HG02943 (cell line): ENCODE measurements around the gene GDF7.

Experiments used
- ATAC-seq: cut with Tn5 transposase; IDR thresholded peaks from one replicate; pipeline ENCODE4 v1.9.1; 2021; ENCODE audit warnings: mild to moderate bottlenecking, low read depth, moderate library complexity; ENCODE audit not compliant: unreplicated experiment

Gene GDF7

DNA sequence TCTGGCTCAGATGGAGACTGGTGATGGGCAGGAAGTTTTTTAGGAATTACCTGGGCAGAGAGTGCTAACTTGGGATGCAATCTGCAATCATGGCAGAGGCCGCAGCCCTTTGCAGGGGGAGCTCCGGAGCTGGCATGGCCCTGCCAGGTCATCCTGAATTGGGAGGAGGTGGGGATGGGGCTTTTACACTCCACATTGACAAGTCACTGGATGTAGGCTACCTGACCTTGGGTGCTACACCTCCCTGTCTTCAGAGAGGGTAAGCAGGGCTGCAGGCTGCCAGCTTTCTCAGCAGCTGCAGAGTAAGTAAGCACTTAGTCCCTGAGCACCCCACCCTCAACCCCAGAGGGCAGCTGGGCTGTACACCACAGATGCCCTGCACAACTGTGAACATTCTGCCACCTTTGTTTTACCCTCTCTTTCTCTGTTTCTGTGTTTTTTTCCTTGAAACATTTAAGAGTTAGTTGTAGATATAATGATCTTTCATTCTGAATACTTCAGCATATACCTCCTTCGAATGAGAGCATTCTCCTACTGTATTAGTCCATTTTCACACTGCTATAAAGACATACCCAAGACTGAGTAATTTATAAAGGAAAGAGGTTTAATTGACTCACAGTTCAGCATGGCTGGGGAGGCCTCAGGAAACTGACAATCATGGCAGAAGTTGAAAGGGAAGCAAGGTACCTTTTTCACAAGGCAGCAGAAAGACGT lies 9.3 kb upstream of the GDF7 start:
- no peak for ATAC-seq

DNA sequence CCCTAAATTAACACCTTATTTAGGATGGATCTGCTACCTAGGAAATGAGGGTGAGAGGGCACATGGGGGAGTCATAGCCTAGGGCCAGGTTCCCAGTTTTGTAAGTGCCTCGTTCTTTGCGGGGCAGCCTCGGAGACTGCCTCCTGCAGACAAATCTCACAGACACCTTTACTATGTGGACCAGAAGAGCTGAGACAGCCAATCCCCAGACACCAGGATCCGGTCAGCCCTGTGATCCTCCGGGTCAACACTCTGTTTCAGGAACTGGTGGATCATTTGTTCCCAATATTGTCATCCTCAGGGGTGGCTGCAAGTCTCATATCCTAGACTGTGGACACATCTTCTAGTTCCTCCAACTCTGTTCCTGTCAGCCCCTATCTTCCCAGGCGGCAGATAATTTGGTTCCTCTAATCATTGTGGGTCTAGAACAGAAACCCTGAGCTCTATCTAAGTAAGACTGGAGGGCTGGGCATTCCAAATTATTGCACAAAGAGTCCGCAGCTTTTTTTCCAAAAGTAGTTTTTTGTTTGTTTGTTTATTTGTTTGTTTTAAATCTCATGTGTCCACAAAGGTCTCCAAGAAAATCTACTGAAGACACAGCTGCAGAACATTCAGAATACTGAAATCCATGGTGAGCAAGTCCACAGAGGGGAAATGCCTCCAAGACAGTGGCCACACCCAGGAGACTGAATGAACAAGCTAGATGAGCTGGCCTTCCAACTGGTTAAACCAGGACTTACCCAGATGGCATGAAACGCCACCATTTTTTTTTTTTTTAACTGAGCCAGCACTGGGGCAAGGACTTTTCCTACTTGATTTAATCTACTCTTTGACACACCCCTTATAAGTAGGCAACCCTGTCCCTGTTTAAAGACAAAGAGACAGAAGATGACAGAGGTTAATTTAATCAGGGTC lies 6.2 kb upstream of the GDF7 start:
- no peak for ATAC-seq

DNA sequence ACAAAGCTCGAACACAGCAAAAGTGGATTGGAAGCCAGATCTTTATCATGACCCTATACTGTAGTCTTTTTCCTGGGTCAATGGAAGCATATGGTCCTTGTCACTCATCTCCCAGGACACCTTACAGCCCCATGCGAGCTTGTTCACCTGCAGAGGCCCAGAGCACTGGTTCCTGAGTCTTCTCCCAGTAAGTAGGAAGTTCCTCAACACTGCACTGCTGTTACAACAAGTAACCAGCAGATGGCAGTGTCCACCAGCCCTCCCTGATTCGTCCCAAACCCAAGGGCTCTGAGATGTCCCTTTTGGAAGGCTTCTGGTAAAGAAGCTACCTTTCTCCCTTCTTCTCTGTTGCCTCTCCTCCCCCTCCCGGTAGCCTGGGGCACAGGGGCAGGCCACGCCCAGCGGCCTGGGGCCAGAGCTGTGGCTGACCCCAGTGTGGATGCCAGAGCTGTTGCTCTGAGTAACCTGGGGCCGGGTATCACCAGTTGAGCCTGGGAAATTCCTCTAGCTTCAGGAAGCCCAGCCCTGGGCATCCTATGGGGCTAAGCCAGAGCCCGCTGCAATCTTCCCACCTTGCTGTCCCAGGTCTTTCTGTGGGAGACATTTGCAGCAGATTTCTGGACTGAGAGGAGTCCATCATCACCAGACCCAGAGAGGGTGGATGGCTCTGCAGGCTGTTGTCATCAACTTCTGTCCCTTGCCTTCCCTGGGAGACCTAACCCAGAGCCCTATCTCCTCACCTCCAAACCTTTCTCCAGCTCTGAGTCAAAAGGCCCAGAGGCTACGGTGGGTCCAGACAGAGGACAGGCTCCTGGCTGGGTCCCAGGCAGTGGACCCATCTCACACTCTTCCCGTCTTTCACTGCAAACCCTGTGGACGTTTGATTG lies 5.3 kb upstream of the GDF7 start:
- peak; percentile 46 for ATAC-seq

DNA sequence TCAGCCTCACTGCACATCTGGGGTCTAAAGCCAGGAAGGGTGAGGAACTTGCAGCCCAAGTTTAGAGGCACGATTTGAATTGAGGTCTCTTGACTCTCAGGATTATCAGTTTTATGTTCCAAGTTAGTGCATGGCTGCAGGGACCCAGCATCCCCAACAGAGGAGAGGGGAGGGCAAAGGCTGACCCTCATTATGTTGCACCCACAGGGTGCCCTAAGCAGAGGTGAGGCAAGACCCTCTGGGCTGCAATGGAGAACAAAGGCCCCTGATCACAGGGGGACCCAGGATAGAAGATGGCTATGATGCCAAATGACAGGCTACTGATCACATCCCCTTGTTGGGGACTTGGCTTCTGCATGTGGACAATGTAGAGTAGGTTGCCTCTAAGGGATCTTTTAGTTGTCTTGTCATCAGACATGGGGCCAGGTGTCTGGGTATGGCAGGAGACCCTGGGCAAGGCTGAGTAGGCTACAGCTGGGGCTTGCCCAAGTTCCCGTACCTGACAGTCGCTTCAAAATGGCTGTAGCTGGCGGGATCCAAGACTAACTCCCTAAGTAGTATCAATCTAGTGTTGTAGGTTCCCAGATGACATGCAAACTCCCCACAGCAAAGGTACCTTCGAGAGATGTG lies 4.5 kb upstream of the GDF7 start:
- ATAC-seq: no peak

DNA sequence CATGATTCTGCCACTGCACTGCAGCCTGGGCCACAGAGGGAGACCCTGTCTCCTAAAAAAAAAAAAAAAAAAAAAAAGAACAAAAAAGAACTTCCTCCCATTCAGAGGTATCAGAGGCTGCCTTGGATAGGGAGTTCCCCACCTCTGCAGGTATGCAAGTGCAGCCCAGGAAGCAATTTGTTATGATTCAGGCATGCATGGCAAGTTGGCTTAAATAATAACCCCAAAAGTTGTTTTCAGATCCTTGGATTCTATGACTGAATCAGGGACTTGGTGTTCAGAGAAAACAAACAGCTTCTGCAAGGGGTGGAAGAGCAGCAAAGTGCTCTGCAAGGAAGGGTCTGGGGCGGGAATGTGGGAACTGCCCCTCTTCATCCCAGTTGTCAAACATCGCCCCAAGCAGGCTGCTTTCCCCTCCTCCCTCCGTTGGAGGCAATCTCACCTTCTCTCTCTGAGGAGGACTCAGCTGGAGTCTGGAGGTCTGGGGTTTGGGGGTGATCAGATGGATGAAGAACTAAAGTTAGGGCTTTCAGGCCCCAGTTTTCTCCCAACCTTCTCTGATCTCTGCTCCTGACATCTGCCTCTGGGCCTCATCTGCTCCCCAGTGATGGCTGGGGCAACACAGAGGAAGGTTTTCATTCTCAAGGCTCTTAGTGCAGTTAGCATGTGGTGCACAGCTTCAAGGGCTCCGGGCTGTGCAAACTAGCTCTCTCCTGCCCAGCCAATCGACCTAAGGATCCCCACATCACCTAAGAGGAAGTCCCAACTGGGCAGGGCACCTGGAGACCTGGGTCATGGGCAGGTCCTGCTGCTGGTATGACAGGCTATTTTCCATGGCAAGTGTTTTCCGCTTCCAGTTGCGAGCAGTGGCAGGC lies 3.5 kb upstream of the GDF7 start:
- ATAC-seq: no peak

DNA sequence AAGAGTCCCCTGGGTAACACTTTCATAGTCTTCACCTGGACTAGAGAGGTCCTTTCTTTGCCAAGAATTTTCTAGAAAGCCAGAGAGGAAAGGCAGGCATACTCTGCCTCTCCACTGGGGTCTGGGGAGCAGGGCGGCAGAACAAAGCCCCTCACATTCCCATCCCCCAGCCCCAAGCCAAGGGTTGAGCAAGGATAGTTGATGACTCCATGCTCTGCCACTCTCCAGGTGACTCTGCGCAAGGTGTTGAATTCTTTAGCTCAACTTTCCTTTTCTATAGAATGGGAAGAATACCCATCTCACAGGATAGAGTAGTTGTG lies 2.9 kb upstream of the GDF7 start:
- no peak for ATAC-seq

DNA sequence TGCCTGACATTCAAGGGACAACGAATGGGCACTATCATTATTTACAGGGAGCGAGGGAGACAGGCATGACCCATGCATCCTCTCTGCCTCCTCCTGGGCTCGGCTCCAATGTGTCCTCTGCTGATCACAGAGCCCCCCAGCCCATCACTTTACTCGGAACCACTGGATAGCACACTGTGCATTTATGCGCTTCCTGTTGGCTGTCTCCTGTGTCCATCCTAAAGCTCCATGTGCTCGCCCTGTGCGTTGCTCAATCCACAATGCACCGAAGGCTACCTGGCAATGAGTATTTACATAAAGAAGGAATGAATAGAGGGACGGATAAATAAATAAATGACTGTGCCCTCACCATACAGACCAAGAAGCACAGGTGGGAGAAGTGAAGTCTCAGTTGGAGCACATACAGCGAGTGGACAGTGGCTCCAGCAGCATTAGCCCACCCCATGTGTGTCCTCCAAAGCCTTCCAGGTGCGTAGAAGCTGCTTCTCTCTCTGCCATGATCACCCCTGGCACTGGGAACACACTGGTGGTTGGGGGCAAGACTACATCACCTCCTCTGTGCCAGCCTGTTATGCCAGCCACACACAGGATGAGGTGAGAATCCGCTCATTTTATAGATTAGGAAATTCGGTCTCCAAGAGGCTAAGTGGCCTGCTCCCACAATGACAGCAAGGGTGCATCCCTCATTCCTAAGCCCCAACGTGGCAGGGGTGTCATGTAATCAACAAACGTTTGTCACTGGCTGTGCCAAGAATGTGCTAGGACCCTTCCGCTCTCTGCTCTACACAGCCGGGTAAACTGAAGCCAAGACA lies 2.3 kb upstream of the GDF7 start:
- ATAC-seq: no peak

DNA sequence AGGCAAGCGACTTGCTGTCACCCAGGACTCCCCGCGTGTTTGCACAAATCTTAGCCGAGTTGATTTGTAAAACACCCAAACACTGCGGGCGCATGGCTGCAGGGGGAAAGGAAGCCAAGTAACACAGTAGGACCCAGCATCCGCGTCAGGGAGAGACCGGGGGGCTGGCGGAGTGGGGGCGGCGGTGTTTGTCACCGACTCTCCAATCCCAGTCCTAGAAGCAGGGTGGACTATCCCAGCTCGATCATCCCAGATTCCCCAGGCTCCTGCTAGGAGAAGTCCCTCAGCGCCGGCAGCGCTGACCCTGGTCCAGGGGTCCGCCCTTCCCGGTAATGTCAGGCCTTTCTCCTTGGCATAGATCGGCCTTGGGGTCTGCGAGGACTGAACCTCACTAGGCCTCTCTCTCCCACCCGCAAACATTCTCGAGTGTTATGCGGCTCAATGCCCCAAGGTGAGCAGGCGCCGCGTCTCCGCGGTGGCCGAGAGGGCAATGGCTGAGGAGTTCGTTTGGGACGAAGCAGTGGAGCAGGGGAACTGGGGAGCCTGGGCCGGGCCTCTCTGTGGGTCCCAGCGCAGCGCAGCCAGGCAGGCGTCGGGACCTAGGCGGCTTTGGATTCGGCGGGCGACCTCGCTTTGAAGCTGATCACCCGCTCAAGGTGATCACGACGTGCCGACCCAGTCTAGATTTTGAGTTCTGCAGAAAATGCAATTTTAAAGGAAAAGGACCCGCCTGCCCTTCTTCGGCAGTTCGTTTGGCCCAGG lies 1.5 kb upstream of the GDF7 start:
- no peak for ATAC-seq

DNA sequence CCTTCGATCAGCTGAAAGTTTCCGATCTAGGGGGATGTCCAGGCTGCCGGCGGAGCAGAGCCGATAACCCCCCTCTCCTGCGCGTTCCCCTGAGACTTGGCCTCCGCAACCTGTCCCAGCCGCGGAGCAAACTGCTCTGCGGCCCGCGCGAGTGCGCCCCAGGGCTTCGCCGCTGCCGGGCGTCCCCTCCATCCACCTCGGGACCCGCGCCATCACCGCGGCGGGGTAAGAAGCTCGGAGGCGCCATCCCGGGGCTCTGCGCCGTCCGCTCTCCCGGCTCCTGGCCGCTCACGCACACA lies 990 bp upstream of the GDF7 start:
- ATAC-seq: no peak

DNA sequence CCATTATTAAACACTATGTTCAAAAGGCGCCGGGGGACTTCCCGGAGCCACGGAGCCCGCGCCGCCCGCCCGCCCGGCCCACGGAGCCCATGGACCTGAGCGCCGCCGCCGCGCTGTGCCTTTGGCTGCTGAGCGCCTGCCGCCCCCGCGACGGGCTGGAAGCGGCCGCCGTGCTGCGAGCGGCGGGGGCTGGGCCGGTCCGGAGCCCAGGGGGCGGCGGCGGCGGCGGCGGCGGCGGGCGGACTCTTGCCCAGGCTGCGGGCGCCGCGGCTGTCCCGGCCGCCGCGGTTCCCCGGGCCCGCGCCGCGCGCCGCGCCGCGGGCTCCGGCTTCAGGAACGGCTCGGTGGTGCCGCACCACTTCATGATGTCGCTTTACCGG lies 197 bp downstream of the GDF7 start:
- no peak for ATAC-seq

DNA sequence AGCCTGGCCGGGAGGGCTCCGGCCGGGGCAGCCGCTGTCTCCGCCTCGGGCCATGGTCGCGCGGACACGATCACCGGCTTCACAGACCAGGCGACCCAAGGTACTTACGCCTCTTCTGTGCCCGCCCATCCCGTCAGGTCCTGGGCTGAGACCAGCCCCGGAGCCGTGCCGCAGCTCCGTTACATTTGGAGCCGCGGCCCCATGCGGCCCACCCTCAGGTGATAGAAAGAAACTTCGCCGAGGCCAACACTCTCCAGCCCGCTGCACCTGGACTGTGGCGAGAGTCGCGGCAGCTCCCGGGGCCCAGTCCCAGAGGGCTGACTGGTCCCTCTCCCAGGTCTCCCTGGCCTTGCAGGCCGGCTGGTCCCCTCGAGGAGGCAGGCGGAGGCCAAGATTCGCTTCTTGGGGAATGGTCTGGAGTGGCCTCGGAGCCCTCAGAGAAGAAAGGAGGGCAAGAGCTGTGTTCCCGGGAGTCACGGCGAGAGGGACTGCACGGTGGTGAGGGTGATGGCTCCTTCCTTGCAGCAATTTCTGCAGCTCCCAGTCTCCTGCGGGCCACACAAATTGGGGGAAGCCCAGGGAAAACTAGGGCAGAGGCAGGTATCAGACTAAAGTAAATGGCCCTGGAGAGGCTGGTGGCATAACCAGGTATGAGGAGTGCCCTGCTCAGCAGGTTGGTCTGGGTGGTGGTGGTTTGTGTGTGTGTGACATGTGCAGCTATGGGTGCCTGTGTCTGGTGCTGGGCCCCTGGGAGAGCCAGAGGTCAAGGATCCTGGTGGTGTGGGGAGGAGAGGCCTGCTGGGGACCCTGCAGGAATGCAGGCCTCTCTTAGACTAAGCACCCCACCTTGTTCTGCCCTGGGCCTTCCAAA lies 822 bp downstream of the GDF7 start:
- ATAC-seq: no peak

DNA sequence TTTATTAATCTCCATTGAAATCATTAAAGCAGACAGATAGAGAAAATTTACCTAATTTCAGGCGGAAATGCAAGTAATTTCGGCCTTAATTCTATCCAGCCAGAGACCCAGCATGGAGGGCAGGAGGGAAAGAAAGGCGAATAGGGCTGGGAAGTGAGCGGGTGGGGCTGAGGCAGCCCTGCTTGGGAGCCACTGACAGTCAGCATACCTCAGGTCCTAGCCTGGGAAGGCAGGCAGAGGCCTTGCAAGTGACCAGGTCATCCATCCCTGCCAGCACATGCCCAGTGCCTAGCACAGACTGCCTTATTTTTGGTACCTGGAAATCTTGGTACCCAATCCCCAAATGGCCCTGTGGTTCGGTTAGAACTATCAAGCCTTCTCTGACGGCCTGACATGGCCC lies 1.5 kb downstream of the GDF7 start:
- ATAC-seq: no peak

DNA sequence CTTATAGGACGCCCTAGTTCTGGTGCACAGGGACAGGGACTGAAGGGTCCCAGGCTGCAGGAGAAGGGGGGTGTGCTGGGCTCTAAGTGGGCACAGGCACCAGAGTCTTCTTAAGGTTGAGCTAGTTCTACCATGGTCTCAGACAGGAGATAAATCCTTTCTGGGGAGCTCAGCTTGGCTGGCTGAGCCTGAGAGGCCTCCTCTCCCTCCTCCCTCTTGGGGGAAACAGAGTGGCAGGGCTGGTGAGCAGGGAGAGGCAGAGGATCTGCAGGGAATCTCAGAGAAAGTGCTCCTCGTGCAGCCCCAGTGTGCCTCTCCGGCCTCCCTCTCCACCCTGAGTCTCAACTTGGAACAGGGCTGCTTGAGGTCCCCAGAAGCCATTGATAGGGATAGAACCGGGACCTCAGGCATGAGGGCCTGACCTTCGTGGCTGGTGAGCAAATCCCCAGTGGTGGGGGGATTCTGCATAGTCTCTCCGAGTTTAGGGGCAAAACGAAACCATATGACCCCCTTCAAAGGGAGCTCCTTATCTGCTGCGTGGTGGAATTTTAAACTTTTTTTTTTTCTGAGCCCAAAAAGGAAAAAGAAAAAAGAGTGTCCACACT lies 2.0 kb downstream of the GDF7 start:
- no peak for ATAC-seq

DNA sequence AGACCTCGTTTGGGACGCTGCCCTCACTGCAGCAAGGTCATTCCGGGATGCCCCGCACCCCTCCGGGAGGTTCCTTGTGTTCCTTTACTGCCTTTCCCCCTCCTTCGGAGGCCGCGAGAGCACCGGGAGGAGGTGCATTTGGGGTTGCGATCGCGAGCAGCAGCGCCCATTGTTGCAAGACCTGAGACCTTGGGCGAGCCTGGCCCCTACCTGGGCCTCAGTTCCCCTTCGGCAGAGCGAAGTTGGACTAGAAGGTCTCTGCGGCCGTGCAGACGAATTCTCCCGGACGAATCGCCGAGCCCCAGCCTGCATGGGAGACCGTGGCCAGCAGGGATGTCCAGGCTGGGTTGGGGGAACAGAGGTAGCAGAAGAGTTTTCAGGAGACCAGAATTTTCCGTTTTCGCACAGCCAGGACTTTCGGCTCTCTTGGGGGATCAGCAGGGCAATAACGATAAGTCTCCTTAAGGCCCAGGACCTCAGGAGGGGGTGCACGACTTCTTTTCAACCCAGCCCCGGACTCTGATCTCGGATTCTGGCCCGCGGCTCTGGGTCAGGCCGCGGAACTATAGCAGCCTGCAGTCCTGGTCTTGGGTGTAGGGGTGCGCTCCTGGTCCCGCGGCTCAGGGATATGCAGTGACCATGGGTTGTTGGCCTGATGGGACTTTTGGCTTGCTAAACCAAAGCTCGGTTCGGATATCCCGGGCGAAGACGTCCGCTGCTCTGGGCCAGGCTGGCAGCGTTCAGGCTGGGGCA lies 2.8 kb downstream of the GDF7 start:
- ATAC-seq: no peak

DNA sequence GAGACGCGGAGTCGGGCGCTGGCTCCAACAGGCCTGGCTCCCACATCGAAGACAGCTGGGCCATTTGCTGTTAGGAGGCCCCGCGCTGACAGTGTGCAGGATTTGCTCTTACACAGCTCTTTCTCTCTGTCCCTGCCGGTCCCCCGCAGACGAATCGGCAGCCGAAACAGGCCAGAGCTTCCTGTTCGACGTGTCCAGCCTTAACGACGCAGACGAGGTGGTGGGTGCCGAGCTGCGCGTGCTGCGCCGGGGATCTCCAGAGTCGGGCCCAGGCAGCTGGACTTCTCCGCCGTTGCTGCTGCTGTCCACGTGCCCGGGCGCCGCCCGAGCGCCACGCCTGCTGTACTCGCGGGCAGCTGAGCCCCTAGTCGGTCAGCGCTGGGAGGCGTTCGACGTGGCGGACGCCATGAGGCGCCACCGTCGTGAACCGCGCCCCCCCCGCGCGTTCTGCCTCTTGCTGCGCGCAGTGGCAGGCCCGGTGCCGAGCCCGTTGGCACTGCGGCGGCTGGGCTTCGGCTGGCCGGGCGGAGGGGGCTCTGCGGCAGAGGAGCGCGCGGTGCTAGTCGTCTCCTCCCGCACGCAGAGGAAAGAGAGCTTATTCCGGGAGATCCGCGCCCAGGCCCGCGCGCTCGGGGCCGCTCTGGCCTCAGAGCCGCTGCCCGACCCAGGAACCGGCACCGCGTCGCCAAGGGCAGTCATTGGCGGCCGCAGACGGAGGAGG lies 3.5 kb downstream of the GDF7 start:
- ATAC-seq: no peak
